Measurements from ENCODE around the gene TOP1.

DNA sequence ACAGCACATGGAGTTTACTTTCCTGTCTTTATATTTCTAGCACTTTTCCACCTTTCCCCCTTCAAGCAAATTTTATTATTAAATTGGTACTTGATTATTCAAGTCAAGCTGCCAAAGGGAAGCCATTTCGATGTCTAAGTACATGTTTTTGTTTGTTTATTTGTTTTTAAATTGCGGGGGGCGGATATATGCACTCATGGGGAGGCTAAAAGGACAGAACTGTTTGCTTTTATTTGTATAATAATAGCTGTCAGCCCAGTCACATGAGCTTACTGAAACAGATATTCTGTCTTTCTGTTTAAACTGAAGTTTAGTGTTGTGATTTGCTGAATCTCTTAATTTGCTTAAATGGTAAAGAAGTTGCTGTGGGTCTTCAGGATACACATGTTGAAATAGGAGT lies 59.2 kb downstream of the TOP1 start:
- TF ChIP-seq, protein P1, sequence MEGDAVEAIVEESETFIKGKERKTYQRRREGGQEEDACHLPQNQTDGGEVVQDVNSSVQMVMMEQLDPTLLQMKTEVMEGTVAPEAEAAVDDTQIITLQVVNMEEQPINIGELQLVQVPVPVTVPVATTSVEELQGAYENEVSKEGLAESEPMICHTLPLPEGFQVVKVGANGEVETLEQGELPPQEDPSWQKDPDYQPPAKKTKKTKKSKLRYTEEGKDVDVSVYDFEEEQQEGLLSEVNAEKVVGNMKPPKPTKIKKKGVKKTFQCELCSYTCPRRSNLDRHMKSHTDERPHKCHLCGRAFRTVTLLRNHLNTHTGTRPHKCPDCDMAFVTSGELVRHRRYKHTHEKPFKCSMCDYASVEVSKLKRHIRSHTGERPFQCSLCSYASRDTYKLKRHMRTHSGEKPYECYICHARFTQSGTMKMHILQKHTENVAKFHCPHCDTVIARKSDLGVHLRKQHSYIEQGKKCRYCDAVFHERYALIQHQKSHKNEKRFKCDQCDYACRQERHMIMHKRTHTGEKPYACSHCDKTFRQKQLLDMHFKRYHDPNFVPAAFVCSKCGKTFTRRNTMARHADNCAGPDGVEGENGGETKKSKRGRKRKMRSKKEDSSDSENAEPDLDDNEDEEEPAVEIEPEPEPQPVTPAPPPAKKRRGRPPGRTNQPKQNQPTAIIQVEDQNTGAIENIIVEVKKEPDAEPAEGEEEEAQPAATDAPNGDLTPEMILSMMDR (IDR thresholded peaks at IDR 0.05 in 4 of 5, conservative IDR thresholded peaks at IDR 0.05 in 1 of 5) = no peak
- TF ChIP-seq POLR2A (IDR thresholded peaks at IDR 0.05) = no peak
